HG02571 (cell line): ENCODE measurements around the gene CRYBA4.

Experiments used
- ATAC-seq: cut with Tn5 transposase; IDR thresholded peaks from one replicate; pipeline ENCODE4 v1.9.1; 2021; ENCODE audit warnings: mild to moderate bottlenecking, moderate library complexity; ENCODE audit not compliant: unreplicated experiment

CRYBA4 gene

DNA sequence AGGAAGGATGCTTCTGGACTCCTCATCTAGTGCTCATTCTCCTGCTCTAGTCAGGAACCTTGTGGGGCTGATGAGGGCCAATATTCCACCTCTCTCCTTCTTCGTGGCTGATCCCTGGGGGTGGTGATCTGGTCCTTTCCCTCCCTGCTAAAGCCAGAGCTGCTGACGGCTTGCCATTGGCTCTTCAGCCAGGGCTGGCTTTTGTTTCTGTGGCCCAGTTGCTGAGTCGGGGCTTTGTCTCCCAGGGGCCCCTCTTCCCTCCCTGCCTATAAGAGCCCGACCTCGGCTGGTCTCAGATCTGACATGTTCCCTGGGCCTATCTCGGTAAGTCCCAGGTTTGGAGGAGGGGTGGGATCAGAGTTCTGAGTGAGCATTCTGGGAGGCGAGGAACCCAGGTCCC is at the start of gene CRYBA4:
Gene CRYBA4, plus strand, starts transcription at position 301 of the 400 bp plus-strand sequence. CDS start 634 bp downstream, outside the sequence.
- ATAC-seq: no peak

DNA sequence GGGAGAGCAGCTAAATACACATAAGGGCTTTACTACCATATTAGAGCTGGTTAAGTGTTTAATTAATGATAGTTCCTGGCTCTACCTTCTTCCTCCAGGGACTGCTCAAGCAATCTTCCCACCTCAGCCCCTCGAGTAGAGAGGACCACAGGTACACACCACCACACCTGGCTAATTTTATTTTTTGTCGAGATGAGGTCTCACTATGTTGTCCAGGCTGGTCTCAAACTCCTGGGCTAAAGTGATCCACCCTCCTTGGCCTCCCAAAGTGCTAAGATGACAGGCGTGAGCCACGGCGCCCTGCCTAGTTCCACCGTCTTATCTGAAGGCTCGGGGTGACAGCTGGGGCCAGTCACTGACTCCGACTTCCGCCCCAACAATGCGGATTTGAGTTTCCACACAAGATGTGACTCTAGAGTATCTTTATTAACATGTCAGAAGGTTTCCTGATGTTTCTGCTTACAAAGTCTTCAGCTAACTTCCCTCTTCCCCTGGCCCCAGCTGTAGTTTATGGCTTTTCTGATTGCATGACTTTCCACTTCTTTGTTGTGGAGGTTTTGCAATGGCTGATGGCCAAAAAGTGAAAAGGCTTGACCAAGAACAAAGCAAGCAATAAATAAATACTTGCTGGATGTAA is 48.6 kb upstream of the CRYBA4 start:
- ATAC-seq: no peak

DNA sequence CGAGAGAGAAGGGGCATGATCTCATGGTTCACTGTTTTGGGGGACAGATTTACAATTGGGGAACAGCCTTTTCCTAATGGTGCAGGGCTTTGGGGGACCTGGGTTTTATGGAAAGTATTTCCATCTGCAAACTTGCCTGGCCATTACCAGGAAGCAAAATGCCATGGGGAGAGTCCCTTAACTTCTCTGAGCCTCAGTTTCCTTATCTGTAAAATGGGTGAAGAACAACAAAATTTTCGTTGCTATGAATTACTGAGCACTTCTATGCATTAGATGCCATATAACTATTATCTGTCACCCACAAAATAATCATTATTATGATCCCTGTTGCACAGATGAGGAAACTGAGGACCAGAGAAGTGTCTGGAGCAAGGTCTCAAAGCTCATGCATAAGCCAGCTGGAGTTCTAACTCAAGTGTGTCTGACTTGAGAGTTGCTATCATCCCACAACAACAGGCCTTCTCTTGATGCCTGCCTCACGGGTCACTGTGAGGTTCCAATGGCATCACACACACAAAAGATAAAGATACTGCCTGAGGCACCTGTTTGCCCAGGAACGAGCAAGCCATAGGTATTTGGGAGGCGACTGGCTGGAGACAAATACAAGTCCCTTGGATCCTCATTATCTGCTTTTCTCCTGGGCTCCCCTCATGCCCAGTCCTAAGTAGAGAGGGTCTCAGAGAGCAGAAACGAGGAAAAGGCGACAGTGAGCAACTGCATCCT is 47.6 kb upstream of the CRYBA4 start:
- no peak for ATAC-seq

DNA sequence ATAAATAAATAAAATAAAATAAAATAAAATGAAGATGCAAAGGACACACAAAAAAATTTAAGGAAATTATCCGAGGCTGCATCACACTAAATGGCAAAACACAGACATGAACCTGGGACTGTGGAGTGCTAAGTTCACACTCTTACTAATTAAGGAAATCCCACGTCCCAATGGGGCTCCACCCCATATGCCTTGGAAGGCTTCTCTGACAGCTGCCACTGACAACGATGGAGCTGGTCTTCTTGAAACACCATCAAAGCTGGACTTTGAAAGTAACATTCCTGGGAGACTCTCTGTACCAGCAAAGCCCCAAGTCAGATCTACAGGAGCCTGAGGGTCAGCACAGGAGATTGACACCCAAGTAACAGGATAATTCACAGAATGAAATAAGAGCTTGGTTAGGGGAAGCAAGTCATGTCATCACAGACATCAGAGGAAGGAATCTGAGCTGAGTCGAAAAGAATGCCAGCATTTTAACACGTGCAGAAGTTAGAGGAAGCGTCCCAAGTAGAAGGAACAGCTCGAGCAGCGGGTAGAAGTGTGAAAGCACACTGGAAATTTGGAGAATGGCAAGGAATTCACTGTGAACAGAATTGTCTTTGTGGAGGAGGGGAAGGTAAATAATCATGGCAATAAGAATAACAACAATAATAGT is 45.6 kb upstream of the CRYBA4 start:
- no peak for ATAC-seq

DNA sequence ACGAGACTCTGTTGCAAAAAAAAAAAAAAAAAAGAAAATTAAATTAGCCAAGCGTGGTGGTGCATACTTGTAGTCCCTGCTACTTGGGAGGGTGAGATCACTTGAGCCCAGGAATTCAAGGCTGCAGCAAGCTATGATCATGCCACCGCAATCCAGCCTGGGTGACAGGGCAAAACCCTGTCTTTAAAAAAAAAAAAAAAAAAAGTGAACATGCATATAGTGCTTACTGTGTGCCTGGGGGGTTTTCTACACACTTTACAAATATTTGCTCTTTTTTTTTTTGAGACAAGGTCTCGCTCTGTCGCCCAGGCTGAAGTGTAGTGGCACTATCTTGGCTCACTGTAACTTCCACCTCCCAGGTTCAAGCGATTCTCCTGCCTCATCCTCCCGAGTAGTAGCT is 44.7 kb upstream of the CRYBA4 start:
- ATAC-seq: no peak

DNA sequence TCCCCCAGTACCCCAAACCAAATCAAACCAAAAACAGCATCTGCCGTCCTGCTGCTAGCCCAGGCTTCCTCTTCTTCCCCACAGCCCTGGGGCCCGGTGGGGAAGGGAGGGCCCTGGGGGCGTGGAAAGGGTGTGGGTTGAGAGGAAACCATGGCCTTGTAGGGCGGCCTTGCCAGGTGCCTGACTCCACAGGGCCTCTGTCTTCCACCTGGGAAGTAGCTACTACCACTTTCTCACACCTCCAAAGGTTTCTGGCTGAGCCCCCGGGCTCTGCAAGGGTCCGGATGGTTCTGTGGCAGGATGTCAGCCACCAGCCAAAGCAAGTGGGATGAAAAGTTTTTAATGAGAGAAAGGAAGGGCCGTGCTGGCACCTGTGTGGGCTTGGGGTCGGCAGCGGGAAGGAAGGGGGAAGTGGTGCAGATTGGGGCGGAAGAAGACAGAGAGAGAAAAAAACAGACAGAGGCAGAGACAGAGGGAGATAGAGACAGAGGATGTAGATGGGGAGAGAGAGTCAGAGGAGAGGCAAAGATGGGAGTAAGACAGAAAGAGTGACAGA is 42.4 kb upstream of the CRYBA4 start:
- ATAC-seq: no peak

DNA sequence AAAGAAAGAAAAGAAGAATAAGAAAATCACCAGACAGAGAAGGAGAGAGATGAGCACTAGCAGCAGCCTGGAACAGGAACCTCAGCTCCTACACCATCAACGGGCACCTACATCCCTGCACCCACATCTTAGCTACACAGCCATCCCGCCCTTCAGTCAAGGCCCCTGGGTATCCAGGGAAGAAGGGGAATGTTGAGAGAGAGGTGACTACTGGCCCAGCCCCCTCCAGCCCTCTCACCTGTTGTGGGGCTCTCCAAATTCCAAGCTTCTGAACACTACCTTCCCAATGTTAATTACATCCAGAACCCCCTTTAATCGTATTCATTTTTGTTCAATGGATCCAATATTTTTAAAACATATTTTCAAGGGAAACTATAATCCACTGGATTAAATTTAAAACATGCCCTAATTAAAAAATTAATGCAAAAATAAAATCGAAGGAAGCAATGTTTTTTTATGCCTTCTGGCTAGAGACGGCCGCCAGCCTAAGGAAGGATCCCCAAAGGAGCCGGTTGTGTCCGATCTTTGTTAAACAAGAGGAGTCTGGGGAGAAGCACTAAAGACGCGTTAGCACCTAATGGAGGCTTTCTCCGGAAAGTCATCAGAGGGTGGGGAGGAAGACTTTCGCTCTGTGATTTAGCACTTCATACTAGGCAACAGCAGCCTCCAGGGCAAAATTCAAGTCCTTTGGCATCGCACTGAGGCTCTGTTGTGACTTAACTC is 41.4 kb upstream of the CRYBA4 start:
- ATAC-seq: no peak

DNA sequence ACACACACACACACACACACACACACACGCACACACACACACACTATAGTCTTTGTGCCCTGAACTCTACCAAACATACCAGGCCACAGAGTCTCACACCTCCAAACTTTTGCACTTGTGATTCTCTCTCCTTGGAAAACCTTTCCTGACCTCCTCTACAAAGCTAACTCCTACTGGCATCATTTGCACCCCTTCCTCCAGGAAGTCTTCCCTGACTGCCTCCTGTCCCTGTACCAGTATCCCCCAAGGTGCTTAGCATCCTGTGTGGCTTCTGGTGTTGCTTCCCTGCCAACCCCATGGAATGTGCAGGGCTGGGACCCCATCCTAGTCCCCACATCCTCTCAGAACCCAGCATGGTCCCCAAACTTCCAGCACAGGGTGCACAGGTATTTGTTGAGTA is 40.7 kb upstream of the CRYBA4 start:
- no peak for ATAC-seq

DNA sequence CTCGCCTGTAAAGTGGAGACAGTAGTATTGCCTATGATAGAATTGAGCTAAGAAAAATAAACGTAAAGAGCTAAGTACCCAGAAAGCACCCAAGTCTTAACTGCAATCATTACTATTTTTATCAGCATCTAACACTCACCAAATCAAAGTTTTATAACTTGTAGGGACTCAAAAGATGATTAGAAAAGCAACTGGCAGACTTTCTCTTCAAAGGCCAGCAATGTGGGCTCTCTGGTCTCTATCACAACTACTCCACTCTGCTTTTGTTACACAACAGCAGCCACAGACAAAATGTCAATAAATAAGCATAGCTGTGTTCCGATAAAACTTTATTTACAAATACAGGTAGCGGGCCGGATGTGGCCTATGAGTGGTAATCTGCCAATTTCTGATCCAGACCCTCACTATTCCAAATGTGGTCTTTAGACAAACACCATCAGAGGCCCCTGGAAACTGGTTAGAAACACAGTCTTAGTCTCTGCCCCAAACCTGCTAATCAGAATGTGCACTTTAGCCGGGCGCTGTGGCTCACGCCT is 40.1 kb upstream of the CRYBA4 start:
- no peak for ATAC-seq

DNA sequence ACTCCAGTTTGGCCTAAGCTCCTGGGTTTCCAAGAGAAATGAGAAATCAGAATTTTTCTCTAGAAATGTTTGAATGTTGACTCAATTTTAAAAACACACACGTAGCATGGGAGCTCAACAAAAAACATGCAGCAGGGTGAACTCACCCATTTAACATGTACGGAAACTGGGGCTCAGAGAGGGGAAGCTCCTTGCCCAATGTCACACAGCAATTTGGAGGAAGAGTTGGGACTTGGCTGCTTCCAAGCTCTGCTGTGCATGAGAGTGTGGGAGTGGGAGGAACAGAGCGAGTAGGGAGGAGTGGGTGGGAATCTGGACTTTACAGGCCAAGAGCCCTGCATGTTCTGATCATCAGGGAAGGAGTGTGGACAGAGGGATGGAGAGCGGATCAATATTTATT is 37.8 kb upstream of the CRYBA4 start:
- no peak for ATAC-seq

DNA sequence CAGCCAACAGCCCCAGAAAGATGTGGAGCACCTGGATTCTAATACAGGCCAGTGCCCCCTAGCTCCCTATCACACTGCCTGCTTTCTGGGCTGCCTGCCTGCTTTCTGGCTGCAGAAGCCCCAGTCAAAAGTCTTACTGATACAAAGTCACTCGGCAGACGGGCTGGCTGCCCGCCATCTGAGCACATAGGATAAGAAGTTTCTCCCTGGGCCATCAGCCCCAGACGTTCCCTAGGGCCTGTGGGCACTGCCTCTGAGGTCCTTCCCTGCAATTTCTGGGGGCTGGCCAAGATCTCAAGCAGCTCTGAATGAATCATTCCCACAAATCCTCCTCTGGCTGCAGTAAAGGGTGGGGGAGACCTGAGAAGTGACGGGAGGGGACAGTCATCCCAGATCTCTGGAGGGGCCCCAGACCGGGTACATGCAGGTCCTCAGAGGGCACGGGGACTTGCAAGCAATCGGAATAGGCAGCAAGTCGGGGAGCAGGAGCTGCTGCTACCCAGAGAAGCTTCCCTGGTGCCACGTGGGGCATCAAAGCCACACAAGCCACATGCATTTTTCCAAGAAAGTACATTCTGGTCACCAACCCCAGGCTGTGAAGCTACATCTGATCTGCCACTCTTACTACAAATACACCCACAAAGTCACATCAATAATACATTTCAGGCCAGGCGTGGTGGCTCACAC is 36.5 kb upstream of the CRYBA4 start:
- no peak for ATAC-seq

DNA sequence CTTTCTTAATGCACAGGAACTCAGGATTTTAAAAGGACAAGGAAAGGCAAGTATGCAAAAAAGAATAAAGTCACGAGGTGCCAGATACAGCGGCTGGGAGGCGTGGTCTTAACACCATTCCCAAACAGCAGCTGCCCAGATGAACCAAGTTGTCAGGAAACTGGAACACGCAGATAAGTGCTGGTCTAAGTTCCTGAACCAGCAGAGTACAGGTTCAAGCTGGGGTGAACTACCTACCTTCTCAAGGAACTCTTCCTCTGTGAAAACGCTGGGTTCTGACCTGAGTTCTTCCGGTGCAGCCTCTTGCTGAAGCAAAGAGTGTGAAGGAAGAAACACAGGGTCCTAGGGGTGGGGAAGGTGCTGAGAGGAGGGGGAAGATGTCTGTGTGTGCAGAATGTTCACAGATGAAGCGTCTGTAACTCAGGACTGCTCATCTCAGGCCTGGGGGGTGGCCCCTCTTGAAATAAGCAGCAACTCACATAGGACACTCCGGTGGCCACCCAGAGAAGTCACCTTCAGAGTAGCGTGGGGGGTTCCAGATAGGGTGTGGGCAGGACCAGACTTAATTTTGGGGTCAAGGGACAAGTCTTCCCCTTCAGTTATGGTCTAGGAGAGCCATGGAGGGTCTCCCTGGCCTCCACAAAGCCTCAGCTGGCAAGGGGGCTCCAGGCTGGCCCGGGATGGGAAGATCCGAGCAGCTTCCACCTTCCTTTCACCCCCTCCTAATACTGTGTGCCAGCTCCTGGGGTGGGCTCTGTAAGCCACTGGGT is 35.0 kb upstream of the CRYBA4 start:
- ATAC-seq: no peak

DNA sequence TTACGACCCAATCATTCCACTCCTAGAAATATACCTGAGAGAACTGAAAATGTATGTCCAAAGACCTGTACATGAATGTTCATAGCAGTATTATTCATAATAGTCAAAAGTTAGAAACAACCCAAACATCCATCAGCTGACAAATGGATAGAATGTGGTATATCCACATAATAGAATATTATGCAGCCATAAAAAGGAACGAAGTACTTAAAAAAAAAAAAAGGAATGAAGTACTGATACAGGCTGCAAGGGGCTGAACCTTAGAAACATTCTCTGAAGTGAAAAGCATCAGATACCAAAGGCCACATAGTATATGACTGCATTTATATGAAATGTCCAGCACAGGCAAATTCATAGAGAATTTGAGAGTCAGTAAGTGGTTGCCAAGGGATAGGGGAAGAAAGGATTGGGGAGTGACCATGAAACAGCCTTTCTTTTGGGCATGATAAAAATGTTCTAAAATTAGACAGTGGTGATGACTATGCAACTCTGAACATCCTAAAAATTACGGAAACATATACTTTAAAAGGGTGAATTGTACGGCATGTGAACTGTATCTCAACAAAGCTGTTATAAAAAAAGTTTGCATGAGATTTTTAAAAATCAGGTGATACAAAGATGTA is 33.7 kb upstream of the CRYBA4 start:
- no peak for ATAC-seq

DNA sequence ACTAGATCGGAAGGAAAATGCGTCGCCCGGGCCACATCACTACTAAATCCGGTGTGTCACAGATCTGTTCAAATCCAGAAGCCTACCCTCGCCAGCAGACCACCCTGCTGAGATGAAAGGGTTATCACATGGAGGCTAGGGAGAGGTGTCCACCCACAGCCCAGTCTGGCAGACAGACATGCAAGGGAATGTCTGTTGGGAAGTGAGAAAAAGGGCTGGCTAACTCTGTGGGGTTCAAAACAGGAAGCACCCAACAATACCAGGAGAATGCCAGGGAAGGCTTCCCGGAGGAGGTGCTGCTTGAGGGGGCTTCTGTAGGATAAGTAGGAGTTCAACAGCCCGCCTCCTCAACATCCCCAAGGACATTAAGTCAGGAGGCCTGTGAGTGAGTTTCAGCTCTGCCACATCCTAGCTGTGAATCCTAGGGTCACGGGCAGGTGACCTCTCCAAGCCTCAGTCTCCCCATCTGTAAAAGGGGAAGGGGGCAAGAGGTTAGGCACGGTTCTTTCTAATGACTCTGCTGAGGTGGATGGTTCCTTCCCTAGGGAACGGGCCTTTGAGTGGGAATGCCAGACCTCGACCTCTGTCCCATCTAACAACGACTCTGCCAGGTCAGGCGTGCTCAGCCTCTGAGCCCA is 32.9 kb upstream of the CRYBA4 start:
- no peak for ATAC-seq

DNA sequence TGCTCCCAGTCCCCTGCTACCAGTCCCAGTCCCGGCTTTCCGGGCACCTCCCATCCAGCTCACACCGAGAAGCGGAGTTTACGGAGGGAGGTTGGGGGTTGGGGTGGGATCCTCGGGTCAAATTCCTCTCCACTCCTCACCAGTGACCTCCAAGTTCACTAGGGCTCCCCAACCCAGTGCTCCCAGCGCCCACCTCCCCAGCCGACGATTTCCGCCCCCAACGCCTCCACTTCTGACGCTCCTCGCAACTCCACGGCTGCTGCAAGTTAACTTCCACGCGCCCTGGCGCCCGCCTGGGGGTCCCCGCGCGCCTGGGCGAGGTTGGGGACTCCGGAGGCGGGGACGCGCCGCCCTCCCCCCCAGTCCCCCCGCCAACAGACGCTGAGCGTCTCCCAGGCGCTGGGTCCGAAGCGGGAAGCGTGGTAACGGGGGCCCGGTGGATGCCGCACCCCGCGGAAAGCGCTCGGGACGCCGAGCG is 32.4 kb upstream of the CRYBA4 start:
- ATAC-seq: no peak

DNA sequence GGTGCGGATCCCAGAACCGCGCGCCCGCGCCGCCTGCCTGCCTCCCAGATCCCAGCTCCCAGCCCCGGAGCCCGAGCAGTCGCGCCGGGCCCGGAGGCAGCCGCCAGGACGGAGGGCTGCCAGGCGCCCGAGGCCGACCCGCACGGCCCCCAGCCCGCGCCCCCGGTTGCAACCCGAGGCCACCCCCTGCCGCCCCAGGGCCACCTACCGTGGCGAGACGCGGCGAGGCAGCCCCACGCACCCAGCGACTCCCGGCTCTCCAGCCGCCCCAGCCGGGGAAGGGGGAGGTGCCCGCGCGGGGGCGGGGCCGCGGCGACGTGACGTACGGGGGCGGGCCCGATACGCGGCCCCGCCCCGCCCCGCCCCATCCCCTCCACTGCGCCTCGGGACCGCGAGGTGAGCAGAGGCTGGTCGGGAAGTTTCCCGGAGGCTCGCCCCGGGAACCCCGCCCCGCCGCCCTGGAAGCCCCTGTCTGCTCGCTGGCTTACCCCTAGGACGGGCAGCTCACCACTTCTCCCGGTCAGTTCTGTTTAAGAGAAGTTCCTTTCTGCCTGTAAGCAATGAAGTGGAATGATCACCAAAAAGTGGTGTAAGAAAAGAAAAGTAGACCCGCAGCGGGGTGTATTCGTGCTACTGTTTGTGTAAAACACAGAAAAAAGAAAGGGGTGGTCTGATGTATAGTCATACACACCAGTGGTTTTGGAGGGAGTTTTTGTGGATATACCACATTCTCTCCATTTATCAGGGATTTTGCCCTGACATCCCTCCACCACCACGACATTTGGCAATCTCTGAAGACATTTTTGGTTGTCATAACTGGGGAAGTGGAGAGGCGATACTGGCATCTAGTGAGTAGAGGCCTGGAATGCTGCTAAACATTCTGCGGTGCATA is 31.7 kb upstream of the CRYBA4 start, which contains the start of gene TPST2:
Gene TPST2, minus strand, starts transcription at position 288 of the 892 bp plus-strand sequence. CDS start 48,502 bp downstream, outside the sequence.
- peak; percentile 62 for ATAC-seq

DNA sequence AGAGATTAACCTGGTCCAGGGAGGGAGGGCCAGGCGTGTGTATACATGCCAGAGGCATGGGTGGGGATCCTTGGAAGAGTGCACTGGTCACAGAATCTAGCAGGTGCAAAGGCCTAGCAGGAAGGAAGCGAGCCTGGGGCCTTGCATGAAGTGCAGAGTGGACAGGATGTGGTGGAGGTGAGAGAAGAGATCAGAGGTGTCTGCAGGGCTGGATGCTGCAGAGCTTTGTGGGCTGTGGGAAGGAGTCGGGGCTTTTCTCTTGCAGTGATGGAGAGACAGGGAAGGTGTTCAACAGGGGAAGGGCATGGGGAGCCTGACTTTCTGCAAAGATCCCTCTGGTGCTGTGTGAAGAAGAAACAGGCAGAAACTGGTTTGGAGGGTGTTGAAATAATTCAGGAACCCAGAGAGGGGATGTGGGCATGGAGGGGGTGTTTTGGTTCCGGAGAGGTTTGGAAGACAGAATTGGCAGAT is 29.3 kb upstream of the CRYBA4 start:
- ATAC-seq: peak; percentile 37
